Measurements from ENCODE around the gene ST6GALNAC3.
"Not testable (repeated sequence)": the region's sequence is repeated elsewhere in the genome, so short reads cannot be mapped to it uniquely, and the experiment has no call there.

Gene ST6GALNAC3

DNA sequence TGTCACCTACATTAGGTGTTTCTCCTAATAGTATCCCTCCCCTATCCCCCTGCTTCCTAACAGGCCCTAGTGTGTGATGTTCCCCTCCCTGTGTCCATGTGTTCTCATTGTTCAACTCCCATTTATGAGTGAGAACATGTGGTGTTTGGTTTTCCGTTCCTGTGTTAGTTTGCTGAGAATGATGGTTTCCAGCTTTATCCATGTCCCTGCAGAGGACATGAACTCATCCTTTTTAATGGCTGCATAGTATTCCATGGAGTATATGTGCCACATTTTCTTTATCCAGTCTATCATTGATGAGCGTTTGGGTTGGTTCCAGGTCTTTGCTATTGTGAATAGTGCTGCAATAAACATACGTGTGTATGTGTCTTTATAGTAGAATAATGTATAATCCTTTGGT, 267.3 kb downstream of the ST6GALNAC3 start:
- not testable (repeated sequence) for DNase-seq (ENCODE audit: low spot score)

- no peak for DNase-seq (ENCODE audit: low spot score)
Measured at GRCh38 chr1:76343356-76343755, 268.8 kb downstream of the ST6GALNAC3 start.

GRCh38 chr1:76351655-76352054, 277.1 kb downstream of the ST6GALNAC3 start:
- DNase-seq (ENCODE audit: low spot score): no peak

DNA sequence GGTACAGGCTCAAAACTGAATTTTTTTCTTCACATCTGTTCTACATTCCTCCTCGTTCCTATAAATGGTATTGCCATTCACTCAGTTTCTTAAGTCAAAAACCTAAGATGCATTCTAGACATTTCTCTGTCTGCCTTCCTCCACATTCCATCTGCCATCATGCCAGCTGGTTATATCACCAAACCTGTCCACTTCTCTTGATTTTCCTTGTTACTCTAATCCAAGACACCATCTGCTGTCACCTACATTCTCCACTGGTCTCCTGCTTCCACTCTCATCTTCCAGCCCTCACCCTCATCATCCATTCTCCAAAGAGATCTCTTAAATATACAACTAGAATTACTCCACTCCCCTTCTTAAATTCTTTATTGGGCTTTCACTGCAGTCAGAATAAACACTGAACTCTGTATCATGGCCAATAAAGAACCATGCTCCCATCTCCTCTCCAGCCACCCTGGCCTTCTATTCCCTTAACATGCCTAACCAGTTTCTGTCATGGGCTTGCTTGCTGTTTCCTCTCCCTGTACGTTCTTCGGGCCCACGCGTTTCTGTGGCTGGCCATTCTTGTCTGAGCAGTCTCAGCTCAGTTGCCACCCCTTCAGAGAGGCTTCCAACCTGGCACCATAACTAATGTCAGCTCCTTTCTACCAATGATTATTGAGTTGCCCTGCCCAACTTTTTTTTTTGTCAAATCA, 278.3 kb downstream of the ST6GALNAC3 start:
- no peak for DNase-seq (ENCODE audit: low spot score)

- no peak for DNase-seq (ENCODE audit: low spot score)
Measured at GRCh38 chr1:76354236-76354635, 279.7 kb downstream of the ST6GALNAC3 start.

- DNase-seq (ENCODE audit: low spot score): no peak
Measured at GRCh38 chr1:76366726-76367125, 292.2 kb downstream of the ST6GALNAC3 start.

DNA sequence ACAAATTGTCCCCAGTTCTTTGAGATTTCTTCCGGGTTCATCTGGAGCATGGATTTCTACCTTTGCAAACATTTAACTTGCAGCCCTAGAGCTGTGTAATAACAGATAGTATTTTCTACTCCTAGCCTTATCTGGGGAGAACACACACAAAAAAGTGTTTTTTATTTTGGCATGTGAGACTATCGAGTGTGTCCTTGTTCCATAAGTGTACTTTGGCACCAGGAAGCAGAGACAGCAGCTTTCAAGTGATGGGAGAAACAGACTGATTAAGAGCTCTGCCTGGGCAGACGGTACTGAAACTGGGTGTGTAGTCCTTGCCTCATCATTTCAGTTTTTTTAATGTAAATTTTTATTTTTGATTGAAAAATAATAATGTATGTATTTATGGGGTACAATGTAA, 297.4 kb downstream of the ST6GALNAC3 start:
- no peak for DNase-seq (ENCODE audit: low spot score)

DNA sequence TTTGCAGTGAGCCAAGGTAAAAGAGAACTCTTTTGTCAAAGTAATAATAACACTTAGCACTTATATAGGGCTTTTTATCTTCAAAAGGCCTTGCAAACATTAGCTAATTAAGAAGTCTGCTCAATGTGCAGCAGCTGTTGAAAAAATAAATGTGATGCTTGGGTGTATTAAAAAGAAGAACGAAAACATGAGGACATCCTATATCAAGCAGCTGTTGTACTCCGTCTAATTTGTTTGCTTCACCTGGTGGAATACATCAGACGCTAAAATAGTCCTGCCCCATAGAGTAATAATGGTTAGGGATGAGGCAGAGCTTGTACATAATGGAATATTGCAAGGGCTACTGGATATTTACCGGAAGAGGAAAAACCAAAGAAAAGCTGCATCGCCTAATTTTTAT, 299.5 kb downstream of the ST6GALNAC3 start:
- no peak for DNase-seq (ENCODE audit: low spot score)

GRCh38 chr1:76377247-76377646, 302.7 kb downstream of the ST6GALNAC3 start:
- no peak for DNase-seq (ENCODE audit: low spot score)

DNA sequence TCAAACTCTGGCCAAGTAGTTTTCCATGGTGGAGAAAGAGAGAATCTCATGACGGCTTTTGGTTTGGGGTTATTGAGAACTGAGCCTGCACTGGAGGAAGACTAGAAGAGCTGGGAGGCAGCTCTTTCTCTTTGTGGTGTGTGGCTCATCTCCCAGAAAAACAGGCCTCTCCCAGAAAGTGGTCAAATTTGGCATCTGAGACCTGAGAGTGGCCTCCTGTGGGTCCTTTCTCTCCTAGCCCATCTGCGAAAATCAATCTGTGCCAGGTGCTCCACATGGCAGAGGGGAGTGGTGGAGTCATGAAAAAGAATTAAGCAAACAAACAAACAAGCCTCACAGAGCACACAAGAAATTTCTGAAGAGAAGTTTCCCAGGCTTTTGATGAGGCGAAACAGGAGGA, 305.0 kb downstream of the ST6GALNAC3 start:
- DNase-seq (ENCODE audit: low spot score): no peak

DNA sequence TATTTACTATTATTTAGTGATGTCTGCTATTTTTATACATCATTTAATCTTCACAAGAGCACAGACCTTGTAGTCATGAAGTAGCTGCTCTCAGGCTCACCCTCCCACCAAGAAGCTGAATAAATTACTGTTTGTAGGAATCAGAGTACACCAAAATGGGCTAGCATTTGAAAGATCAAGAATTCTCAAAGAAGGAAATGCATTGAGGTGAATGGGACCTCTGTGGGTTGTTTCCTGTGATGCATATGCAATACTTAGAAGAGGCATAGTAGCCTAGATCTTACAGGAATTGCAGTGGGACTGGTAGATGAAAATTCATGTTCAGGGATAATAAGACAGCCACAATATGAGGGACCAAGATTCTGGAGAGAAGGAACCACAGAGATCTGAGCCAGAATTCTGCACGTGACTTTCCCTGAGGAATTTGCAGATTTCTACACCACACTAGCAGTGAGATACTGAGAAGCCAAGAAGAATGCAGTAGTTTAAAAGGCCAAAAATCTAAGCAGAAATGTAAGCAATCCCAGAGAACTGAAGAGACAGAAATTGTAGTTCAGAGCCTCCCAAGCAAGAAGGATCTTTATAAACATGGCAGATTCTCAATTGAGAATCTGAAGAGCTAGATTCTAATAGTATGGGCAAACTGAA, 307.0 kb downstream of the ST6GALNAC3 start:
- DNase-seq (ENCODE audit: low spot score): no peak

DNA sequence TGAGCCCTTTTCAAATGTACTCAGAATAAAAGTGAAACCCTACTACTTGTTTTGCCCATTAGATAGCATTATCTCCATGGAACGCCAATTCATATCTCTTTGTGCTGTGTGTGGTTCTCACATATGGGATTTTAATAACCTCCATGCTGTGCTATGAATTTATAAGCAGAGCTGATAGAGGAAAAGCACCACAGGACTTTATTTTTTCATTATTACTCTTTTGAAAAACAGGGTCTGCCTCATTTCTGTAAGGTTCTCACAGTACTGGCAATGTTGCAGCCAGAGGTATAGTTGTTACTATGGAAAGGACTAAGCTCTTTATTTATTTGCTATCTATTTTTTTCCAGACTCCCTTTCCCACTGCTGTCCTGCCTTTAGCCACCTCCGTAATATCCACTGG, 313.7 kb downstream of the ST6GALNAC3 start:
- no peak for DNase-seq (ENCODE audit: low spot score)

DNA sequence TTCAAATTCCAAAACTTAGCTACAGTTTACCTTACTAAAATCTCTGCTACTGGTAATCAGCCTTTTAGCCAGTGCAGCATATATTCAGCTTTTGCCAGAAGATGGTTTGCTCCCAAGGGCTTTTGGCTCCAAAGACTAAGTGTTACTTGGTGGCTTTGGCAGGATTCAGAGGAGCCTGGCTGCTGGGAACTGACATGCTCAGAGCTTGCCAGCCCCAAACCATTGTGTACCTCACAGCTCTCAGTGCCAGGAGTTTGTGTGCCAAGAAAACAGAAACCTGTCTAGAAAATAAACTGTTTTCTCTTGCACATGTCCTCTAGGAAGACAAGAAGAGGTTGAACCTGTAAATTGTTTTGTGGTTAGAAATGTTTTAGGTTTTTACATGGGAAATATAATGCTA, 315.9 kb downstream of the ST6GALNAC3 start:
- no peak for DNase-seq (ENCODE audit: low spot score)

DNA sequence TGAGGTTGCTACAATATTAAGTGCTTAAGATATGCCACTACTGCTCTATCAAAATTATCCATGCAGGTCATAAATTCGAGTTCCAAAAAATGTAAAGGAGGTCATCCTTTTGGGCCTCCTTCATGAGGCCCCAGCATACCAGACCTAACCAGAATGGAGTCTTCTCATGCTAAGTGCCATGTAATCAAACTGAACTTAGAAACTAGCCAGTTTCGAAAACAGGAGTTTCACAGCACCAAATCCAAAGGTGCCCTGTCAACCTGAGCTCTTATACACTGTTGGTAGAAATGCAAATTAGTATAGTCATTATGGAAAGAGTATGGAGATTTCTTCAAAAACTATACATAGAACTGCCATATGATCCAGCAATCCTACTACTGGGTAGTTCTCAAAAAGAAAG, 320.5 kb downstream of the ST6GALNAC3 start:
- no peak for DNase-seq (ENCODE audit: low spot score)

GRCh38 chr1:76402128-76402527, 327.6 kb downstream of the ST6GALNAC3 start:
- DNase-seq (ENCODE audit: low spot score): no peak

DNA sequence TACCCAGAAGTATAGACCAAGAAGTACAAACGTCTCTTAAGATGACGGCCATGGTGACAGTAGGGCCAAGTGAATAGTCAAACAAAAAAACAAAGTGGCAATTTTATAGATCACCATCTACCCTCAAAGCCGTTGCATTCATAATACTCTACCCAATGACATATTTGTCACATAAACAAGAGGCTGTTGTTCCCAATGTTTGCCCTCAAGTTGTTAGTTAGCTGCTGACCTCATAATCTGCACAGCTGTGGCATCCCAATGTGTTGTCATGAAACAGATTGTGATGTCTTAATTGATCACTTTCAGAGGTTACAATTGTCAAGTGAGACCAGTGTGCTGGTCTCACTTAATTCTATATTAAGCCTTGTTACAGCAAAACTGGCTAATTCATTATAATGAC, 333.8 kb downstream of the ST6GALNAC3 start:
- no peak for DNase-seq (ENCODE audit: low spot score)

- DNase-seq (ENCODE audit: low spot score): no peak
Measured at GRCh38 chr1:76410499-76410898, 336.0 kb downstream of the ST6GALNAC3 start.

DNA sequence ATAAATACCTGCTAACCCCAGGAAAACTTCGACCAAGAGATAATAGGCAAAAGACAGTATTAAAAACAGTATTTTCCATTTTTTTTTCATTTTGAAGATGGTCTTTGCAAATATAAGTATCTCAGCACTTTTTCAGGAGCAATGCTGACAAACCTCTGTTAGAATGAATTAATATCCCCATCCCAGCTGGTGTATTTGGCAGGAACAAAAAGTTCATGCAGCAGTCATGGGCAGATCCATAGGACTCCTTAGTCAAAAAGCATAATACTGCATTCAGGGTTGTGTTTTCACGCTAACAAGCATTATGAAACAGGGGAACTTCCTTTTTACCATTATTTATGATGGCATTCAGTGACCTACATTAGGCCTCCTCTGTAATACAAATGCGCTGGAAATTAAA, 344.0 kb downstream of the ST6GALNAC3 start:
- DNase-seq (ENCODE audit: low spot score): no peak

GRCh38 chr1:76419603-76420002, 345.1 kb downstream of the ST6GALNAC3 start:
- no peak for DNase-seq (ENCODE audit: low spot score)

- no peak for DNase-seq (ENCODE audit: low spot score)
Measured at GRCh38 chr1:76425201-76426145, 350.9 kb downstream of the ST6GALNAC3 start.

- no peak for DNase-seq (ENCODE audit: low spot score)
Measured at GRCh38 chr1:76426606-76427005, 352.1 kb downstream of the ST6GALNAC3 start.

DNA sequence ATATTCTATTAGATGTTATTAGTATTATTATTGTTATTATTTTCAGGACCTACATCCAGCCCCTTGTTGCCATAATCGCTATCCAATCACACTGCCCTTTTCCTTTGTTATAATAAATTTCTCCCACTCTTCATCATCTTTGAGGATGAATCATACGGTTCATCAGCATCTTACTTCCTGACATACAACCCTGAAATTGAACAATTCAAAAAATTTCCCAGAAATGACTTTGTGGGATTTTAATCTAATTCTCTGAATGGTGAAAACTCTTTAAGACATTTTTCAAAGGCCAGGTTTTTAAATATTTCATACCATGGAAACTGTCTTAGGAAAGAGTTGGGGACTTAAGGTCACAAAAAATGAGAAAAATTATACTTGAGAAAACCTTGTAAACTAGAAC, 353.5 kb downstream of the ST6GALNAC3 start:
- no peak for DNase-seq (ENCODE audit: low spot score)

DNA sequence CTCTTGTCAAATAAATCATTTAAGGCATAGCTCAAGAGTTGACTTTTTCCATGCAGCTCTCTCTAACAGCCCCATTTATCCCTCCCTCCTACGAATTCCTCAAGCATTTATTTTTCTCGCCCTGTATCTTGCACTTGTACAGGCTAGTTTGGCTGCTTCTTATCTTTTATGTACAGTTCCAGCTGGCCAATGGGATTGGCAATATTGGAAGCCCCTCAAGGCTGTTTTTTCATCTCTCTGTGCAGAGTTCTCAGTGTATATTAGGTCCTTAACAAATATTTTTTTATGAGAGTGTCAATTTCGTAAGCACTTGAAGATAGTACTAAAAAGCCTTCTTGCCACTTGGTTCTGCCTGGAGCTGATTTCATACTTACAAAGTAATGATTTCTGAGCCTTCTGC, 356.0 kb downstream of the ST6GALNAC3 start:
- DNase-seq (ENCODE audit: low spot score): no peak

Data from CD4-positive, alpha-beta T cell treated with Interleukin-6 at 100 ng/mL for 8 hours (primary cell).